ENCODE measurements around the gene CMC2.

The CMC2 gene

DNA sequence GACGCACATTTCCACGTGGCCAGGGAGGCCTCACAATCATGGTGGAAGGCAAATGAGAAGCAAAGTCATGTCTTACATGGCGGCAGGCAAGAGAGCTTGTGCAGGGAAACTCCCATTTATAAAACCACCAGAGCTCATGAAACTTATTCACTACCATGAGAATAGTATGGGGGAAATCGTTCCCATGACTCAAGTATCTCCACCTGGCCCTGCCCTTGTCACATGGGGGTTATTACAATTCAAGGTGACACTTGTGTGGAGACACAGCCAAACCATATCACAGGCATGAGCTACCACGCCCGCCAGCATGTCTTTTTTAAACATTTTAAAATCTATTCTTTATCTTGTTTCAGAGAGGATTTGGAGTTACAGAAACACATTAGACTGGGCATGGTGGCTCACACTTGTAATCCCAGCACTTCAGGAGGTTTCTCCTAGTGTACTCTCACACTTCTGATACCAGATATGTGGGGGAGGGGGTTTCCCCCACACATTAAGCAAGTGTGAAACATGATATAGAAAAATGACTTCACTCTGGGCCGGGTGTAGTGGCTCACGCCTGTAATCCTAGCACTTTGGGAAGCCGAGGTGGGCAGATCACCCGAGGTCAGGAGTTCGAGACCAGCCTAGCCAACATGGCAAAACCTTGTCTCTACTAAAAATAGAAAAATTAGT is 23.4 kb upstream of the CMC2 start:
- Histone ChIP-seq H3K79me2 (ENCODE audit: low read length) (no peaks in the 10 kb centered on the region), H3K27me3 (replicated peaks; ENCODE audit: insufficient read depth, low read length) (no peaks in the 10 kb centered on the region), H3K4me2 (ENCODE audit: low read depth, low read length) (no peak overlapping the region), H3K9ac (ENCODE audit: low read length) (no peak overlapping the region), H3K9me3 (replicated peaks; ENCODE audit: insufficient read depth, low read length) (no peaks in the 10 kb centered on the region), H2AFZ (ENCODE audit: low read length) (no peak overlapping the region), H3K27ac (ENCODE audit: low read length) (no peak overlapping the region), H3K9me2 (replicated peaks; ENCODE audit: insufficient read depth, low read length) (no peaks in the 10 kb centered on the region), H3K36me3 (replicated peaks; ENCODE audit: insufficient read depth, low read length) (no peaks in the 10 kb centered on the region), H4K20me1 (ENCODE audit: insufficient read depth, low read length) (no peaks in the 10 kb centered on the region), H3F3A (ENCODE audit: insufficient read depth, low read length) (no peaks in the 10 kb centered on the region), H3K4me3 (ENCODE audit: low read length) (no peak overlapping the region), H3K4me1 (ENCODE audit: low read length) (no peaks in the 10 kb centered on the region)
- TF ChIP-seq EZH2phosphoT487 (IDR thresholded peaks at IDR 0.05; ENCODE audit: low read length) = no peak
- TF ChIP-seq, protein P1, sequence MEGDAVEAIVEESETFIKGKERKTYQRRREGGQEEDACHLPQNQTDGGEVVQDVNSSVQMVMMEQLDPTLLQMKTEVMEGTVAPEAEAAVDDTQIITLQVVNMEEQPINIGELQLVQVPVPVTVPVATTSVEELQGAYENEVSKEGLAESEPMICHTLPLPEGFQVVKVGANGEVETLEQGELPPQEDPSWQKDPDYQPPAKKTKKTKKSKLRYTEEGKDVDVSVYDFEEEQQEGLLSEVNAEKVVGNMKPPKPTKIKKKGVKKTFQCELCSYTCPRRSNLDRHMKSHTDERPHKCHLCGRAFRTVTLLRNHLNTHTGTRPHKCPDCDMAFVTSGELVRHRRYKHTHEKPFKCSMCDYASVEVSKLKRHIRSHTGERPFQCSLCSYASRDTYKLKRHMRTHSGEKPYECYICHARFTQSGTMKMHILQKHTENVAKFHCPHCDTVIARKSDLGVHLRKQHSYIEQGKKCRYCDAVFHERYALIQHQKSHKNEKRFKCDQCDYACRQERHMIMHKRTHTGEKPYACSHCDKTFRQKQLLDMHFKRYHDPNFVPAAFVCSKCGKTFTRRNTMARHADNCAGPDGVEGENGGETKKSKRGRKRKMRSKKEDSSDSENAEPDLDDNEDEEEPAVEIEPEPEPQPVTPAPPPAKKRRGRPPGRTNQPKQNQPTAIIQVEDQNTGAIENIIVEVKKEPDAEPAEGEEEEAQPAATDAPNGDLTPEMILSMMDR (IDR thresholded peaks at IDR 0.05; ENCODE audit: low read length) = no peak
- TF ChIP-seq EZH2 (optimal IDR thresholded peaks at IDR 0.05; ENCODE audit: low read depth, low read length) = no peak
- no peak for DNase-seq

- Histone ChIP-seq H3K4me1 (ENCODE audit: low read length) (no peaks in the 10 kb centered on the region), H3K4me3 (ENCODE audit: low read length) (no peak overlapping the region), H3K27ac (ENCODE audit: low read length) (no peak overlapping the region), H3K9ac (ENCODE audit: low read length) (no peak overlapping the region), H3K9me2 (replicated peaks; ENCODE audit: insufficient read depth, low read length) (no peaks in the 10 kb centered on the region), H3K27me3 (replicated peaks; ENCODE audit: insufficient read depth, low read length) (no peaks in the 10 kb centered on the region), H3F3A (ENCODE audit: insufficient read depth, low read length) (no peaks in the 10 kb centered on the region), H3K79me2 (ENCODE audit: low read length) (no peaks in the 10 kb centered on the region), H2AFZ (ENCODE audit: low read length) (no peak overlapping the region), H4K20me1 (ENCODE audit: insufficient read depth, low read length) (no peaks in the 10 kb centered on the region), H3K36me3 (replicated peaks; ENCODE audit: insufficient read depth, low read length) (peaks cover 4% of the 10 kb centered on the region; the same call in 1 of the 2 replicates), H3K4me2 (ENCODE audit: low read depth, low read length) (no peak overlapping the region), H3K9me3 (replicated peaks; ENCODE audit: insufficient read depth, low read length) (no peaks in the 10 kb centered on the region)
- TF ChIP-seq EZH2 (optimal IDR thresholded peaks at IDR 0.05; ENCODE audit: low read depth, low read length) = no peak
- TF ChIP-seq EZH2phosphoT487 (IDR thresholded peaks at IDR 0.05; ENCODE audit: low read length) = no peak
- TF ChIP-seq, protein P1 (IDR thresholded peaks at IDR 0.05; ENCODE audit: low read length) = no peak
- no peak for DNase-seq
Measured at GRCh38 chr16:81026429-81026828, 19.7 kb upstream of the CMC2 start.

DNA sequence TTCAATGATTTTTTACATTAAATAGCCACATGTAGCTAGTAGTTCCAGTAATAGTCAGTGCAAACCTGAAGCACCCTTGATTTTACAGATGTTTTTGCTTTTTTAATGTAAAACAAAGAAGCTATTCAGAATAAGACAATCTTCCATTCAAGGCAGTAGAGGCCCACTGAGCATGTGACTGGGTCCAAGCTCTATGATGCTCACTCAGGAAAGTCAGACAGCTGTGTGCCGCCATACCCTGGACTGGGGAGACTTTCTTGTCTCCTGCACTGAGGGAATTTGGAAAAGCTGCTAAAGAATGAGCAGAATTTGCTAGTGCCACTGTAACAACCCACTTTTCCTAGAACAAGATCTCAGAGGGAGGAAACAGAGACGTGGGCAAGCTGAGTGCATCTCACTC is 11.8 kb upstream of the CMC2 start:
- peaks cover 4% of the 10 kb centered on the region; the same call in 1 of the 2 replicates for H3K36me3 ChIP-seq (replicated peaks; ENCODE audit: insufficient read depth, low read length)
- H3K9ac ChIP-seq (ENCODE audit: low read length) = no peak overlapping the region

More for the DNA sequence above, 11.8 kb upstream of the CMC2 start:
- no peak overlapping the region for H3K4me3 ChIP-seq (ENCODE audit: low read length)
- no peak for TF ChIP-seq EZH2 (optimal IDR thresholded peaks at IDR 0.05; ENCODE audit: low read depth, low read length)
- TF ChIP-seq, protein P1 (IDR thresholded peaks at IDR 0.05; ENCODE audit: low read length) = no peak
- no peak for TF ChIP-seq EZH2phosphoT487 (IDR thresholded peaks at IDR 0.05; ENCODE audit: low read length)
- H3K27ac ChIP-seq (ENCODE audit: low read length) = no peak overlapping the region
- H3K4me1 ChIP-seq (ENCODE audit: low read length) = no peaks in the 10 kb centered on the region
- no peak overlapping the region for H2AFZ ChIP-seq (ENCODE audit: low read length)
- H3K4me2 ChIP-seq (ENCODE audit: low read depth, low read length) = no peak overlapping the region
- no peaks in the 10 kb centered on the region for H3K9me2 ChIP-seq (replicated peaks; ENCODE audit: insufficient read depth, low read length)
- no peak for DNase-seq
- H4K20me1 ChIP-seq (ENCODE audit: insufficient read depth, low read length) = no peaks in the 10 kb centered on the region
- no peaks in the 10 kb centered on the region for H3F3A ChIP-seq (ENCODE audit: insufficient read depth, low read length)
- no peaks in the 10 kb centered on the region for H3K79me2 ChIP-seq (ENCODE audit: low read length)
- no peaks in the 10 kb centered on the region for H3K9me3 ChIP-seq (replicated peaks; ENCODE audit: insufficient read depth, low read length)
- no peaks in the 10 kb centered on the region for H3K27me3 ChIP-seq (replicated peaks; ENCODE audit: insufficient read depth, low read length)
